ENCODE measurements around the gene LRRC36. TPM values are rescaled to one million over a fixed set of nuclear protein-coding genes. Genes with fewer than 3 reads are reported as not detected.

The LRRC36 gene
- total RNA-seq, 1 experiment from 2014 or later, result not detected

DNA sequence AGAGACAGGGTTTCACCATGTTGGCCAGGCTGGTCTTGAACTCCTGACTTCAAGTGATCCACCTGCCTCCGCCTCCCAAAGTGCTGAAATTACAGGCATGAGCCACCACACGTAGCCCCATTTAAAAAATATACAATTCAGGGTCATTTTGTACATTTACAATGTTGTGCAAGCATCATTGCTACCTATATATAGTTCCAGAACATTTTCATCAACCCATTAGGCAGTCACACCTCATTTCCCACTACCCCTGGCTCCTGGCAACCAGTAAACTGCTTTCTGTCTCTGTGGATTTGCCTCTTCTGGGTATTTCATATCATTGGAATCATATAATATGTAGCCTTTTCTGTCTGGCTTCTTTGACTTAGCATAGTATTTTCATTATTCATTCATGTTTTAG, 6.7 kb downstream of the LRRC36 start:
- intact Hi-C loops (cut with micrococcal nuclease), result no loop called here
- Histone ChIP-seq H3K79me2 (ENCODE audit: low read length) (no peaks in the 10 kb centered on the region), H2AFZ (ENCODE audit: low read length) (no peak overlapping the region), H3K9me2 (replicated peaks; ENCODE audit: low read length) (no peaks in the 10 kb centered on the region), H3K36me3 (ENCODE audit: low read depth, low read length) (no peaks in the 10 kb centered on the region), H3K27me3 (ENCODE audit: low read length) (no peaks in the 10 kb centered on the region), H3K4me1 (ENCODE audit: insufficient read depth, low read length) (peaks cover 5% of the 10 kb centered on the region), H3K4me2 (ENCODE audit: low read length) (no peak overlapping the region), H3K4me3 (ENCODE audit: low read length) (no peak overlapping the region), H3K27ac (ENCODE audit: low read length) (no peak overlapping the region), H4K20me1 (ENCODE audit: low read length) (no peaks in the 10 kb centered on the region), H3F3A (ENCODE audit: low read length, unreplicated experiment) (no peaks in the 10 kb centered on the region), H3K9ac (ENCODE audit: low read length) (no peak overlapping the region), H3K9me3 (ENCODE audit: low read length) (no peaks in the 10 kb centered on the region)
- no TSS peak for BruUV-seq (replicated peaks)
- ChIA-PET POLR2A (ENCODE audit: unreplicated experiment) (no interaction called here), CTCF (no interaction called here)
- TF ChIP-seq, protein P1, sequence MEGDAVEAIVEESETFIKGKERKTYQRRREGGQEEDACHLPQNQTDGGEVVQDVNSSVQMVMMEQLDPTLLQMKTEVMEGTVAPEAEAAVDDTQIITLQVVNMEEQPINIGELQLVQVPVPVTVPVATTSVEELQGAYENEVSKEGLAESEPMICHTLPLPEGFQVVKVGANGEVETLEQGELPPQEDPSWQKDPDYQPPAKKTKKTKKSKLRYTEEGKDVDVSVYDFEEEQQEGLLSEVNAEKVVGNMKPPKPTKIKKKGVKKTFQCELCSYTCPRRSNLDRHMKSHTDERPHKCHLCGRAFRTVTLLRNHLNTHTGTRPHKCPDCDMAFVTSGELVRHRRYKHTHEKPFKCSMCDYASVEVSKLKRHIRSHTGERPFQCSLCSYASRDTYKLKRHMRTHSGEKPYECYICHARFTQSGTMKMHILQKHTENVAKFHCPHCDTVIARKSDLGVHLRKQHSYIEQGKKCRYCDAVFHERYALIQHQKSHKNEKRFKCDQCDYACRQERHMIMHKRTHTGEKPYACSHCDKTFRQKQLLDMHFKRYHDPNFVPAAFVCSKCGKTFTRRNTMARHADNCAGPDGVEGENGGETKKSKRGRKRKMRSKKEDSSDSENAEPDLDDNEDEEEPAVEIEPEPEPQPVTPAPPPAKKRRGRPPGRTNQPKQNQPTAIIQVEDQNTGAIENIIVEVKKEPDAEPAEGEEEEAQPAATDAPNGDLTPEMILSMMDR (conservative IDR thresholded peaks at IDR 0.05; ENCODE audit: low read depth, low read length), result no peak
- TF ChIP-seq EZH2 (IDR thresholded peaks at IDR 0.05; ENCODE audit: low read length, unreplicated experiment), result no peak
- no peak for TF ChIP-seq EZH2phosphoT487 (IDR thresholded peaks at IDR 0.05; ENCODE audit: borderline replicate concordance, low read length)
- ATAC-seq, result no peak
- DNase-seq, result no peak

DNA sequence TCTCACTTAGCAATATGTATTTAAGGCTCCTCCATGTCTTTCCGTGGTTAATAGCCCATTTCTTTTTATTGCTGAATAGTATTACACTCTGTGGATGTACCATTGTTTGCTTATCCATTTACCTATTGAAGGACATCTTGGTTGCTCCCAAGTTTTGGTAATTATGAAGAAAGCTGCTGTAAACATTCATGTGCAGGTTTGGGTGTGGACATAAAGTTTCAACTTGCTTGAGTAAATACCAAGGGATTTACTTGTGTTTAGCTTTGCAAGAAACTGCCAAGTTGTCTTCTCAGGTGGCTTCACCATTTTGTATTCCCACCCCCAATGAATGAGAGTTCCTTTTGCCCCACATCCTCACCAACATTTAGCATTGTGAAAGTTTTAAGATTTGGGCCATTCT, 9.5 kb downstream of the LRRC36 start:
- CTCF ChIA-PET, result no interaction called here
- no peak for DNase-seq
- TF ChIP-seq EZH2 (IDR thresholded peaks at IDR 0.05; ENCODE audit: low read length, unreplicated experiment) (no peak), EZH2phosphoT487 (IDR thresholded peaks at IDR 0.05; ENCODE audit: borderline replicate concordance, low read length) (no peak)
- TF ChIP-seq, protein P1 (conservative IDR thresholded peaks at IDR 0.05; ENCODE audit: low read depth, low read length), result no peak
- no peak overlapping the region for H3K4me2 ChIP-seq (ENCODE audit: low read length)
- H3K9me3 ChIP-seq (ENCODE audit: low read length), result no peaks in the 10 kb centered on the region
- H2AFZ ChIP-seq (ENCODE audit: low read length), result no peak overlapping the region
- BruUV-seq (replicated peaks), result no TSS peak
- no peaks in the 10 kb centered on the region; the same call in 1 of the 2 replicates for H3K4me1 ChIP-seq (ENCODE audit: insufficient read depth, low read length)
- ATAC-seq, result peak; percentile 15; the same call in 1 of the 2 replicates
- H3K79me2 ChIP-seq (ENCODE audit: low read length), result no peaks in the 10 kb centered on the region
- H3K4me3 ChIP-seq (ENCODE audit: low read length), result no peak overlapping the region
- no peak overlapping the region for H3K27ac ChIP-seq (ENCODE audit: low read length)
- no peaks in the 10 kb centered on the region for H3K36me3 ChIP-seq (ENCODE audit: low read depth, low read length)
- intact Hi-C loops (cut with micrococcal nuclease), result no loop called here
- H3K9ac ChIP-seq (ENCODE audit: low read length), result no peak overlapping the region
- H4K20me1 ChIP-seq (ENCODE audit: low read length), result no peaks in the 10 kb centered on the region
- no peaks in the 10 kb centered on the region for H3K27me3 ChIP-seq (ENCODE audit: low read length)
- H3K9me2 ChIP-seq (replicated peaks; ENCODE audit: low read length), result no peaks in the 10 kb centered on the region
- H3F3A ChIP-seq (ENCODE audit: low read length, unreplicated experiment), result no peaks in the 10 kb centered on the region
- POLR2A ChIA-PET (ENCODE audit: unreplicated experiment), result no interaction called here

DNA sequence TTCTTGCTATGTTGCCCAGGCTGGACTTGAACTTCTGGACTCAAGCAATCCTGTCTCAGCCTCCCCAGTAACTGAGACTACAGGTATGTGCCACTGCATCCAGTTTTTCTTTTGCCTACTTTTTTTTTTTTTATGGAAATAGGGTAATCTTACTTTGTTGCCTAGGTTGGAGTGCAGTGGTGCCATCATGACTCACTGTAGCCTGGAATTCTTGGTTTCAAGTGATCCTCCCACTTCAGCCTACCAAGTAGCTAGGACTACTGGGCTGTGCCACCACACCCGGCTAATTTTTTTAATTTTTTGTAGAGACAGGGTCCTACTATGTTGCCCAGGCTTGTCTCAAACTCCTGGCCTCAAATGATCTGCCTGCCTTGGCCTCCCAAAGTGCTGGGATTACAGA, 10.0 kb downstream of the LRRC36 start:
- intact Hi-C loops (cut with micrococcal nuclease), result no loop called here
- POLR2A ChIA-PET (ENCODE audit: unreplicated experiment), result no interaction called here
- H2AFZ ChIP-seq (ENCODE audit: low read length), result no peak overlapping the region

More for the DNA sequence above, 10.0 kb downstream of the LRRC36 start:
- DNase-seq, result no peak
- H3K79me2 ChIP-seq (ENCODE audit: low read length), result no peaks in the 10 kb centered on the region
- H3K27me3 ChIP-seq (ENCODE audit: low read length), result no peaks in the 10 kb centered on the region
- H3K9me2 ChIP-seq (replicated peaks; ENCODE audit: low read length), result no peaks in the 10 kb centered on the region
- H3K4me3 ChIP-seq (ENCODE audit: low read length), result no peak overlapping the region
- TF ChIP-seq EZH2 (IDR thresholded peaks at IDR 0.05; ENCODE audit: low read length, unreplicated experiment), result no peak
- no peak overlapping the region for H3K4me2 ChIP-seq (ENCODE audit: low read length)
- H3K36me3 ChIP-seq (ENCODE audit: low read depth, low read length), result no peaks in the 10 kb centered on the region
- no peaks in the 10 kb centered on the region; the same call in 1 of the 2 replicates for H3K4me1 ChIP-seq (ENCODE audit: insufficient read depth, low read length)
- ATAC-seq, result no peak
- H3K27ac ChIP-seq (ENCODE audit: low read length), result no peak overlapping the region
- no peak overlapping the region for H3K9ac ChIP-seq (ENCODE audit: low read length)
- no TSS peak for BruUV-seq (replicated peaks)
- no peaks in the 10 kb centered on the region for H3F3A ChIP-seq (ENCODE audit: low read length, unreplicated experiment)
- CTCF ChIA-PET, result no interaction called here
- H4K20me1 ChIP-seq (ENCODE audit: low read length), result no peaks in the 10 kb centered on the region
- H3K9me3 ChIP-seq (ENCODE audit: low read length), result no peaks in the 10 kb centered on the region

All from PC-3 (cell line).